Measurements from ENCODE around the gene DUSP16. TPM values are rescaled to one million over a fixed set of nuclear protein-coding genes. Genes with fewer than 3 reads are reported as not detected.

The DUSP16 gene
- total RNA-seq, 4 donors from 2014 or later, result 16.2 to 23.2 (median 19.1) TPM

DNA sequence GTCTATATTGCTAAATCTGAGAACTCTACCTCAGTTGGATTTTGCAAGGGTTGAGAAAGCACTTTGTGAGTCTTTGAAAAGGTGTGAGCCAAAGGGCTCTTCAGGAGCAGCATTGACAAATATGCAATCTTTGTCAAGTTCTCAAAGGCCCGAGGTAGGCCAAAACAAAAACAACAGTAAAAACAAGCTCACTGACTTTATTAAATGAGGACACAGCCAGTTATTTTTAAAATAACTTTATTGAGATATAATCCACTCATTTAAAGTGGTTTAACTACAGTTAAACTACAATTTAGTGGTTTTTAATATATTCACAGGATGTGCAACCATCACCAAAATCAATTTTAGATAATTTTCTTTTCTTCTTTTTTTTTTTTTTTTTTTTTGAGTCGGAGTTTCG is 47.0 kb upstream of the DUSP16 start:
- no peak for DNase-seq (ENCODE audit: low spot score in 2 of 2)
- Histone ChIP-seq H3K4me1 (peaks cover 0 to 47% (median 21%) of the 10 kb centered on the region in 4 donors), H3K4me3 (no peak overlapping the region), H3K27ac (no peak overlapping the region), H3K36me3 (peaks cover 0 to 3% (median 0%) of the 10 kb centered on the region in 3 donors), H3K9me3 (no peaks in the 10 kb centered on the region), H3K27me3 (no peaks in the 10 kb centered on the region)
- 87 to 95% methylated on average over 3 of the region's 3 CpGs for WGBS, 2 donors
- TF ChIP-seq POLR2A (IDR thresholded peaks at IDR 0.05), result no peak

- Histone ChIP-seq H3K4me1 (peaks cover 0 to 35% (median 15%) of the 10 kb centered on the region in 4 donors), H3K27ac (peak overlapping the region in 2 of 4 donors; percentile 81 to 86), H3K9me3 (no peaks in the 10 kb centered on the region), H3K27me3 (no peaks in the 10 kb centered on the region), H3K4me3 (no peak overlapping the region), H3K36me3 (no peaks in the 10 kb centered on the region)
- 77 to 90% methylated on average over 1 of the region's 1 CpG for WGBS, 2 donors
- DNase-seq (ENCODE audit: low spot score in 2 of 2), result no peak
- TF ChIP-seq EP300 (IDR thresholded peaks at IDR 0.05), result no peak
- no peak for TF ChIP-seq POLR2A (IDR thresholded peaks at IDR 0.05)
- TF ChIP-seq CTCF (IDR thresholded peaks at IDR 0.05), result no peak
Measured at GRCh38 chr12:12608557-12608957, 45.9 kb upstream of the DUSP16 start.

DNA sequence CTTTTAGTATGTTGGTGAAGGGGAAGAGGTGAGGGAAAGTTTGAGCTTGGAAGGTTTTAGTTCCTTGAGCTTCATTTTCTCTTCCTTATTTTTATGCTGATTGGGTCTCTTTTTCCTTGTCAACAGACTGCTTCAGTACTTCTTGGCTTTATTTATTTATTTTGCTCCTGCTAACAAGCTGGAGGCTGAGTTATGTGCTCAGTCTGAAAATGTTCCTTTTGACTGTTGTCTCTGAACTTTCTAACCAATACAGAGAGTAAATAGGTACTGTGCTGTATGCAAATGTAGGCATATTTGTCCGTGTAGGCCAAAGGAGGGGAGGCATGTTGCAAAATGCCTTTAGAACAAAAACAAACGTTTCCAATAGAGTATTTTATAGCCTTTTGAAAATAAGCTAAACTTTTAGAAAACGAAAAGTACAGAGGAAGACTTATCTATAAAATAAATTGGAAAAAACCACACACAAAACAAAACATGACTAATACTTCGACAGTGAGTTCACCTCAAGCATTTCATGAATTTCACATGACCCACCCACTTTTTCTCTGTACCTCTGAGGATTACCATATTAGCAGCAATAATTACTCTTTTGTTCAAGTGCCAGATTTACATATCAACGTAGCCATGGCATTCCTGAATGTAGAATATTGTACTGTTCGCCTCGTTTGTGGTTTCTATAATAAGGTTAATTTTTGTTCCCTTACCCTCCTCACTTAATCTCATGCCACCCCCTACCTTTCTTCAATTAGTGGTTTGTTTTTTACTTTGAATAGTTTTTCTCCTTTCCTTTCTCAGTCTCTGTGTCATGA is 44.3 kb upstream of the DUSP16 start:
- Histone ChIP-seq H3K27ac (peak overlapping the region; percentile 25 to 86 (median 68)), H3K4me1 (peaks cover 0 to 22% (median 1%) of the 10 kb centered on the region in 4 donors), H3K27me3 (no peaks in the 10 kb centered on the region), H3K4me3 (no peak overlapping the region), H3K36me3 (no peaks in the 10 kb centered on the region), H3K9me3 (no peaks in the 10 kb centered on the region)
- 24 to 25% methylated on average over 7 of the region's 7 CpGs for WGBS, 2 donors
- TF ChIP-seq CTCF (IDR thresholded peaks at IDR 0.05), result no peak
- TF ChIP-seq EP300 (IDR thresholded peaks at IDR 0.05), result no peak
- TF ChIP-seq POLR2A (IDR thresholded peaks at IDR 0.05), result no peak
- no peak for DNase-seq (ENCODE audit: low spot score in 2 of 2)

DNA sequence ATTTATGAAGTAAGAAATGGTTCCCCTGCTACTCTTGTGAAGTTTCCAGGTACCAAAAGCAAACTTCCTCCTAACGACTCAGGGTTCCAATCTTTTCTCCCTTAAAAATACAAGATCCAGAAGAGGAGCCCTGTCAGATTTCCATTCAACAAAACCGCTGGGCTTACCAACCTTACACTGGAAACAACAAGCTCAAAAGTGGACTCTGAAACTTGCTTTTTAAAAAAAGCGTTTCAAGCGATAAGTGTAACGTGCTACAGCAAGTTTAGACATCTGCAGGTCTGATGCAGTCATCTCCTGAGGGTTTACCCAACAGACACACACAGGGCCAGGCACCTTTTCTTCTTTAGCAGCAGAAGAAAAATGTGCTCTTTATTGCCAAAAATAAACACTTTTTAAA is 42.1 kb upstream of the DUSP16 start:
- H3K4me3 ChIP-seq, result no peak overlapping the region
- WGBS, 2 donors, result 72 to 76% methylated on average over 5 of the region's 5 CpGs

DNA sequence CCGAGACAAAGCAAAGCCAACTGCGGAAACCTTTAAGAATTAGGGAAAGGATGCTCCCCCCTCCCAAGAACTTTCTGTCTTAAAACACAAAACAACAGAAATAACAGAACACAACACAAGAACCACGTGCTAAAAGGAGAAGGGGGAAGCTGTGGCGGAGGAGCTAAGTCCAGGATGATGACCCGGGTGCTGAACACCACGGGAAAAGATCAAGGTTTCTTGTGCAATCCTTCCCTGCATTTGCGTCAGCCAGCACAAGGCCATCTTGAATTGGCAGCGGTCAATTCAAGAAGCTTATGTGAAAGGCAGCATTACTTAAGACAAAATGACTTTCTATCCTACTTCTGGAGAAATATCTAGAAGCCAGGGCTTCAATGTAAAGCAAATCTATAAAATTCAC is 38.0 kb upstream of the DUSP16 start:
- H3K4me1 ChIP-seq, result no peaks in the 10 kb centered on the region
- no peaks in the 10 kb centered on the region for H3K36me3 ChIP-seq
- TF ChIP-seq POLR2A (IDR thresholded peaks at IDR 0.05), result no peak
- peak; percentile 83 for TF ChIP-seq EP300 (IDR thresholded peaks at IDR 0.05)
- no peaks in the 10 kb centered on the region for H3K9me3 ChIP-seq
- H3K27me3 ChIP-seq, result no peaks in the 10 kb centered on the region
- peak in 1 of 2 donors; percentile 26 for DNase-seq (ENCODE audit: low spot score in 2 of 2)
- 67 to 71% methylated on average over 8 of the region's 8 CpGs for WGBS, 2 donors
- peak overlapping the region in 1 of 4 donors; percentile 4 for H3K27ac ChIP-seq
- no peak overlapping the region for H3K4me3 ChIP-seq

More for the DNA sequence above, 42.1 kb upstream of the DUSP16 start:
- TF ChIP-seq POLR2A (IDR thresholded peaks at IDR 0.05) (no peak), CTCF (IDR thresholded peaks at IDR 0.05) (no peak), EP300 (IDR thresholded peaks at IDR 0.05) (no peak)
- Histone ChIP-seq H3K36me3 (no peaks in the 10 kb centered on the region), H3K27me3 (no peaks in the 10 kb centered on the region), H3K27ac (peak overlapping the region in 2 of 4 donors; percentile 81 to 86), H3K4me1 (peaks cover 0 to 14% (median 1%) of the 10 kb centered on the region in 4 donors), H3K9me3 (no peaks in the 10 kb centered on the region)
- DNase-seq (ENCODE audit: low spot score in 2 of 2), result no peak

All from tibial nerve (tissue), 4 donors.